Stimulated activated CD4-positive, alpha-beta T cell treated with anti-CD3 and anti-CD28 coated beads, Interleukin-1b, Interleukin-23, amount 100 ng/mL, for 1 hour (primary cell): ENCODE measurements around the gene TRAM2.

Experiments used
- DNase-seq, 2 donors: peaks; one replicate each; pipeline ENCODE4 v3.0.0-alpha.2; 2020; ENCODE audit warnings: low read depth in 2 of 2

The TRAM2 gene

DNA sequence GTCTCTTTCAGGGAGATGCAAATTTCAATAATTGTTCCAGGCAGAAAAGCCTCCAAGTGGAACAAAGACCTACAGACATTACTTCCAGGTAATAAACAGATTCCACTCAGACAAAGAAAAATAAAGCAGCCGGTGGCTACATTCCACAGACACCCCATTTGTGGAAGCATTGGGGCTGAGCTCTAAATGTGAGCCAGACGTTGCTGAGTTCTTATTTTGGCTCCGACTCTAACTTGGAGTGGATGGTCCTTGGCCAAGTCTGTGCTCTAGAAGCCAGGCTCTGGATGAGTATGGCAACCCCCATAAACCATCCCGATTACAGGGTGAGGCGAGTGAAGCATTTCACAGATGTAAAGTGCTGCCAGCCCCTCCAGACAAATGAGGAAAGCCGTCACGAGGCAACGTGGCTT, 6.6 kb downstream of the TRAM2 start:
- no peak for DNase-seq

DNA sequence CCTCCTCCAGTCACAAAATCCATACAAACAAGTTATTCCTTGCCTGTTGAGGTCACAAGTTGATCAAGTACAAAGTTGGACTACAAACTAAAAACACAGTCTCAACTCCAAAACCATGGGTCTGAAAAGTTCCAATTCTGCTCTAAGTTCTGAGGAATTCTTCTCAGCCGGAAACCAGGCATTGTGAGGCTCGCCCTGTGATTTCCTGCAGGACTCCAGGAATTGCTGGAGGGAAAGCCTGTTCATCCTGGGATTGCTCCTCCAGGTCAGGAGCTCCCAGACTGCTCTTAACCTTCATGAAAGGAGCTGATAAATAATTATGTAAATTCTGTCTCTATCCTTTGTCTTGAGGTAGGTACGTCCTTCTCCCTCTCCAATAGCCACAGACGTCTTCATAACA, 8.5 kb downstream of the TRAM2 start:
- DNase-seq: no peak

DNA sequence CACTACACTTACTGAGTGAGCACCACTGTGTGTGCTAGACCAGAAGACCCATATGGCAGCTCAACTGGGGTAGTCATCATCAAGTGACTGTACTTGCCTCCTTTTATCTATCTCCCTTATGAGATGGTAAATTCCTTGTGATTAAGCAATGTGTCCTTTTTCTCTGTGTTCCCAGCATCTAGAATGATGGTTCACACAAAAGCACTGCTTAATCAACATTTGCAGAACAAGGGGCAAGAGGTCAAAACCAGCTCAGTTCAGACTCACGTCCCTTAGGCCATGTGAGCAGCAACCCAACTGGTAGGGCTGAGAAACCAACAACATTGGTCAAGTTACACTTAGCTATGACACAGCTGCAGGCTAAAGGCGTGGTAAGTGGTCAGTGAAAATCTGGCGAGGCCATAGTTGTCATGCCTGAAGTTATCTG, 10.0 kb downstream of the TRAM2 start:
- DNase-seq: no peak

DNA sequence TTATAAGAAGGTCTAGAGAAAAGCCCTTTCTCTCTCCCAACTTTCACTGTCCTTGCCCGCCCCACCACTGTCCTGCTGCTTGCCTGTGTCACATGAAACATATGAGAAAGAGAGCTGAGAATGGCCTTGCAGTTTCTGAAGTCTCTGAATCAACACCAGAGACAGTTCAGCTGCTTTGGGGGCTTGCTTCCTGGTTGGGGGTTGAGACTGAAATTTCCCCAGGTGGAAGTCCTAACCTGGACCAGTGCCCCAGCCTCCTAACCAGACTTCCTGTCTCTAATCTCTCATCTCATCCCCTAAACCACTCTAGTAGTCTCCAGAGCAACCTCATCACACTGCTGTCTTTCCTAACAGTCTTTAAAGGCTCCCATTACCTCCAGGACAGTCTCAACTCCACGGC, 10.7 kb downstream of the TRAM2 start:
- no peak for DNase-seq

DNA sequence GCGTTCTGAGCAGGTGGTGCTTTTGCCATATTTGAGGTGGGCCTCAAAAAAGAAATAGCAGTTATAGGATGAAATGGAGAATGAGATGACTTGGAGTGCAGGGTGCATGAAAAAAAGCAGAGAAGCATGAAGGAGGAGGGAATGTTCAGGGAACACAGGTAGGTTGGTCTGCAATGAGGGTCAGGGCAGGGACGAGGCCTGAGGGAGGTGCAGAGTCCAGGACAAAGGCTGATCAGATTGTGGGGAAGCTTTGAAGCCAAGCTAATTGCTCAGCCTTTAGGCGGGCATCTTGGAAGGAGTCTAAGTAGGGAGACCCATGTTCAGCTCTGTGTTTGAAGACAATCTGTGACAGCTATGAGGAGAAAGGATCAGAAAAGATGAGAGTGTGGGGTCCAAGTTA, 12.0 kb downstream of the TRAM2 start:
- no peak for DNase-seq

DNA sequence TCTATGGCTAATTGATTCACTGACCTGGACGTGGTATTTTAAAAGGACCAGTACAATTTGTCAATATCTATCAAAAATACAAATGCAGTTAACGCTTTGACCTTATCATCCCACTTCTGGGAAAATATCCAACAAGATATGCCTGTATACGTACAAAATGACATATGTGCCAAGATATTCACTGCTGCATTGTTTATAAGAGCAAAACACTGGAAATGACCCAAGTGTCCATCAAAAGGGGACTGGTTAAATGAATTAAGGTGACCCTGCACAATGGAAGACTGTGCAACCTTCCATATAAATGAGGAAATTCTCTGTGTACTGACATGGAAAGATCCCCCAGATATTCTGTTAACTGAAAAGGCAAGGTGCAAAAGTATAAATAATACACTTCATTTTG, 13.9 kb downstream of the TRAM2 start:
- DNase-seq: no peak

DNA sequence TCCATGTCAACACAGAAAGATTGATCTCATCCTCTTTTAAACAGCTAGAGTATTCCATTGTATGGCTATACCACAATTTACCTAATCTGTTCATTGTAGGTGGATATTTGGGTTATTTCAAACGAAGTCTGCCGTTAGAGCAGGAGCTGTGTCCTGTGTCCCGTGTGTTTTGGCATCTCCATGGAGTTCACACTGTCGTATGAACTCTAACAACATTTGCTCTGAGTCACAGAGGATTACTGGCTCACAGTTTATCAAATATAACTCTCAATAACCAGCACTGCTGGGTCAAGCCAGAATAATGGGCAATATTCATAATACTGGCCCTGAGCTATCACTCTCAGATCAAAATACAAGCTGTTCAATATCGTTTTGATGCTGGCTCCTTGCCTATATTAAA, 16.4 kb downstream of the TRAM2 start:
- no peak for DNase-seq

DNA sequence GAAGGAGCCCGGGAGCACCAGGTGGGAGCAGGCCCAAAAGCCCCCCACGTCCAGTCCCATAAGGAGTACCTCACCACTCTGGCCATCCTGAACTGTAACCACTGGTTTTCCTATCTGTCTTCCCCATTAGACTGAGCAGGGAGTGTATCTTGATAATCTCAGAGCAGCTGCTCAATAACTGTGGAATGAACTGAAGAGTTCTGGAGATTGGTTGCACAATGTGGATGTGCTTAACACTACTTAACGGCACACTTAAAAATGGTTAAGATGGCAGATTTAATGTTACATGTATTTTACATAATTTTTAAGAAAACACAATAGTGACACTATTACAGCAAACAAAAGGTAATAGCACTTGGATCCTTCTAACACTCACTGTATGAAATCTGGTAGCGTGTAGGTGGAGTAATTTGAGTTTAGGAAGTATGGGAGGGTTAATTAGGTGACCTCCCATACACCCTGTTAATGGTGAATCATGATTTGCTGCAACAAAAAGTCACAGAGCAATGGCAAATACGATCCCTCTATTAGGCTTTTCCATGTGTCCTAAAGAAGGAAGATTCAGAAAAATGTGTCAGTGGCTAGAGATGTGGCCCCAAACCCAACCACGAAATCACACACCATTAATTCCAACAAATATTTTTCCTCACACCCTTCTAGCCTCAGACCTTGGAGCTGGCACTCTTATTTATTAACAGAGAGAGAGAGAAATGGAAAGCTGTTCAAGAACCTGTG, 18.4 kb downstream of the TRAM2 start:
- no peak for DNase-seq

DNA sequence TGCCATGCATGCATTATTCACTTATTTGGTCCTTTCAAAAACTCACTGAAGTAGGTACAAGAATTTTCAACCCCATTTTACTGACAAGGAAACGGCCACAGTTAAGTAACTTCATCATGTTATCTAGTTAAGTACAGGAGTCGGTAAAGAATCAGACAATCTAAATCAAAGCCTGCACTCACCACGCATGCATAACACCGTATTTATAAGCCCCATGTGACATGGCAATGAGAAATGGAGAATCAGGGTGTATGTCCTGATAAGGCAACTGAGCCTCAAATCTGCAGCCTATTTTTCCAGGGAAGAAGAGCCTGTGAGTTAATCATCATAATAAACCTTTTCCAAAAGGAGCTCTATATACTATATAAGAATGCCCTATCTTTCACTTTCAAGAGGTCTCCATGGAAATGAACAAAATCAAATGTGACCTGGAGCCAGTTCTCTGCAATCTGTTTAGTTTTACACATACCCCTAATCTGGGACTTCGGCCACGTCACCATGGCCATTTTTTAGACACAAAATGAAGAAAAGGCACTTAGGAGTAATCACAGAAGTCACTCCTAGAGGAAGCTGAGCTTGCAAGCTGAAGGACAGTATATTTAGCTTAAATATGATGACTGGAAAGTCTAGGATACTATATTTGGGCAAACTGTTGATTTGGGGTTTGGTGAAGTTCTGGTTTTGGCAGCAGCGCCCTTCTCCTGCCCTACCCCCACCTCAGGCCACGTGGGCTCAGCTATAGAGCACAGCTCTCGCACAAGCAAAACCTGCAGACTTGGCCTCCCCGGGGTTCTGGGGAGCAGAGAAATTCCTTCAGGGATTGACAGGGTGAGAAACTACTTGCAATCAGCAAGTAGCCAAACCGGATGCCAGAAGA, 19.2 kb downstream of the TRAM2 start:
- DNase-seq: no peak

DNA sequence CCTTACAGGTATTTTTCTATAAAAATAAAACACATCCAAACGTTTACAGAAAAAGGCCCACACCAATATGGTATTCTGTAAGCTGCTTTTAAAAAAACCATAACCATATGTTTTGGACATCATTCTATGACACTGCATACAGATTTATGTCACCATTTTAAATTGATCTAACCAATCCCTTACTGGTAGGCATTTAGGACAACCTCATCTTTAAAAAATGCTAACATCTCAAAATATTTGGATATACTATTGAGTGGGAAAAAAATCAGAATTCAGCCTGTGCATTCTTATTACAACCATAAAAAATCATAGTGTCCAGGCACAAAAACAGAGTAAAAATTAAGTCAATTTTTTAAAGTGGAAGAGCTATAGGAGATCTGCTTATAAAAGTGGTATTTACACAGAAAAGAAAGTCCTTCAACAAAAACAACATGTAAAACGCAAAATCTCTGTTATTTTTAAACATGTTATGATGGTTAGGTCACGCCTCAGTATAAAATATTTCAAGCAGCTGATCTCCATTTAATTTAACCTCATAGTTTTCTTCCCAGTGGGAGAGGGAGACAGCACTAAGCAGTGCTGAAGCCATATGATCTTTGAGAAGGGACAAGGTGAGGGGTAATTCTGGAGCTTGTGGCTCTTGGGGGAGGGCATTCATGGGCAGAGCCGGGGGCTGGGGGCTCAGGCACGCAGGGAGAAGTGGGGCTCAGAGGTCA, 21.2 kb downstream of the TRAM2 start:
- no peak for DNase-seq

DNA sequence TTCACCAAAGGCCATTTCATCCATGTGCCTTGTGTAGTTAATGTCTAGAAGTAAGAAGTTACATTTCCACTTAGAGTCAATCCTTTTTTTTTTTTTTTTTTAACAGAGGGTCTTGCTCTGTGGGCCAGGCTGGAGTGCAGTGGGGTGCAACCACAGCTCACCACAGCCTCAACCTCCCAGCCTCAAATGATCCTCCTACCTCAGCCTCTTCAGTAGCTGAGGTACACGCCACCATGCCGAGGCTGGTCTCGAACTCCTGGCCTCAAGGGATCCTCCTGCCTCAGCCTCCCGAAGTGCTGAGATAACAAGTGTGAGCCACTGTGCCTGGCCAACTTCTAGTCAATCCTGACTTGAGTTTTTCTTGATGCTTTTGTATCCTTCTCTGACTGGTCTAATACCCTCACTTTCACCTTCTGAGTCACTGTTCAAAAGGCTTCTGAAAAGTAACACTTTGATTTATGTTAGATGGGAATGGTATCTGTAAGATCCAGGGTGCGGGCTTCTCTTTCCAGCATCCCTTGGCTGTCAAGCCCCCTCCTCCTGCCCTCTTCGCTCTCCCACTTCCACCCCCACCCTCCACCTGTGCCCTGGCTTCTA, 22.1 kb downstream of the TRAM2 start:
- no peak for DNase-seq

DNA sequence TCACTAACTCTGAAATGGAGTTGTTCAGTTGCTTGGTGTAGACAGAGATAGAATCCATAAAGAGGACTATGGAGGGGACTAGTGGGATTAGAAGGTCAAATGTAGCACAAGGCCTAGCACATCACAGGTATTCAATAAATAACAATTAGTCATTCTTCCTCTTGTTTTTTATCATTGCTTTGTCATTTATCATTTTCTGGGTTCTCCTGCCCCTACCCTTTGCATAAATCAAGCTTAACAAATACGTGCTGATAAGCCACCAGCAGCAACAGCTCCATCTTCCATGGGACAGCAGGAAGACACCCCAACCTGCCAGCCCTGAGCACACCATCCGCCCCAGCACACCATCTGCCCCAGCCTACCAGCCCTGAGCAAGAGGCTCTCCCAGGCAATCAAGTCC, 23.1 kb downstream of the TRAM2 start:
- DNase-seq: no peak

DNA sequence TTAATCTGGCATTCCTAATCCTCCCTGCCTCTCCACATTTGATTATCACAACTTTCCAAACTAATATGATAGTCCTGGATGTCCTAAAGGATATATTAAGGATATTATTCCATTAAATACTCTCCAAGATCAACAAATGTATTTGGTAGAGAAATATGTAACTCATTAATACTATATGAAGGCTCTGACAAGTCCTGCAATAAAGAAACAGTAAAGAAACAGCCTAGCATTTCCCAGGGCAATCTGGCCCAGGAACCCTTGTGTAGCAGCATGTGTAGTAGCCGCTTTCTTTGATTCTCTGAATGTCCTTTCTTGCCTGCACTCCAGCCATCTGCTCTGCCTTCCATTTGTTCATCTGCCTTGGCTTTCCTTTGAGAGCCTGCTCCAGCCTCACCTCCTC, 23.7 kb downstream of the TRAM2 start:
- DNase-seq: no peak

DNA sequence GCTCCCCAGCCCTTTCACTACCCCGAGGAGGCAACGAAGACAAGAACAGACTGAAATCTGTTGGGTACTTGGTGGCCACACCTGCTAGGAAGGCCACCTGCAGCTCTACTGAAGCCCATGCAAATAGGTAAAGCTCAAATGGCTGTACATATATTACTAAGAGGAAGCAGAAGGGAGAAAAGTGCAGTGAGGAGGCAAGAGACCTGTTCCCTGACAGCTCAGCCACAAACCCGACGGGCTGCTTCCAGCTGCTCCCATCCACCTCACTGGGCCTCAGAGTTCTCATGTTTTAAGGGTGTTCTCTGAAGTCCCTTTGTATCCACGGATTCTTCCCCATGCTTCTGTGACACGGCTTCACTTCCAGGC, 24.6 kb downstream of the TRAM2 start:
- DNase-seq: no peak

DNA sequence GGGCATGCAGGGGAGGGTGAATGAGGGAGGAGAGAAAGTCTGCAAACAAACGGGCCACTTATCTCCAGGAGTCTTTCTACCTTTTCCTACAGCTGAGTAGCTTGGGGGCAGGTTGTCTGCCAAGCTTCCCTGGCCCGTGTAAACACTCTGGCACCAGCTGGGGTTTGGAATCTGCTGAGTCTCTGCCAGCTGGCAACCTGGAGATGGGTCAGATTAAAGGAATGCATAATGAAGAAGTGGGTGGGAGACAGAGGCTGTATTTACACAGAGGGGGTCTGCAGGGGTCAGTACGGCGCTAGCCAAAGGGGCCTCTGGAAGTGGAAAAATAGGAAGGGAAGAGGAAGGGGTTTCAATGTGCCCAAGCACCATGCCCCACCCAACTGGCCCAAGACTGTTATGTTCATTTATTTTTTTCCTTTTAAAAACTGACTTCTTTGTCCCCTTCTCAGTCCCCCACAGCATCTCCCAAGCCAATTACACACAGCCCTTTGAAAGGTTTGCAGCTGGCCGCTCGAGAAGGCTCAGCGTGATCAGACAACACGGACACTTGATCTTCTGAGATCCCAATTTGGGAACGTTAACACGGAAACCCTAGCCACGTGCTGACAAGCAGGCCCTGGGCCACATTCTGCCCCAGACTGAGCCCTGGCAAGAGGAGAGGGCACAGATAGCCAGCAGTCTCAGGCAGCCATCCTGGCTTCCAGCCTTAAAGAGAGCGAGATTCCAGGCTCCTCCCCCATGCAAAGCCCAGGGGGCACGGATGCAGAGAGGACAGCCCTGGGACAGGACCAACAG, 25.2 kb downstream of the TRAM2 start:
- DNase-seq: no peak

DNA sequence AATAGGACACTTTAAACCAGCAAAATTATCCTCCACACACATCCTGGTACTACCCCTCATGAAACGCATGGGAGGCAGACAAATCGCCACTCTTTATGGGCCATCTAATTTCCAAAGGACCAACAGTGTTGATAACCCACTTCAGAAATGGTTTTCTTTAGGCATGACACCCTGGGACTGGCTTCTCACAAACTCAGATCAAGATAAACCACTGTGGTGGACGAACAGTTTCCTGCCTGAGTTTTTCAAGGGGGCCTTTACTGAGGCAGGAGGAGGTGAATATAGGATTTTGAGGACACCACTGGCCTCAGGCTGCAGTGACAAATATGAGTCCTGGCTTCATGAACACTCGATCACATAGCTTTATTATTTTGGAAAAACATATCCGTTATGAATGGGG, 26.0 kb downstream of the TRAM2 start:
- no peak for DNase-seq

DNA sequence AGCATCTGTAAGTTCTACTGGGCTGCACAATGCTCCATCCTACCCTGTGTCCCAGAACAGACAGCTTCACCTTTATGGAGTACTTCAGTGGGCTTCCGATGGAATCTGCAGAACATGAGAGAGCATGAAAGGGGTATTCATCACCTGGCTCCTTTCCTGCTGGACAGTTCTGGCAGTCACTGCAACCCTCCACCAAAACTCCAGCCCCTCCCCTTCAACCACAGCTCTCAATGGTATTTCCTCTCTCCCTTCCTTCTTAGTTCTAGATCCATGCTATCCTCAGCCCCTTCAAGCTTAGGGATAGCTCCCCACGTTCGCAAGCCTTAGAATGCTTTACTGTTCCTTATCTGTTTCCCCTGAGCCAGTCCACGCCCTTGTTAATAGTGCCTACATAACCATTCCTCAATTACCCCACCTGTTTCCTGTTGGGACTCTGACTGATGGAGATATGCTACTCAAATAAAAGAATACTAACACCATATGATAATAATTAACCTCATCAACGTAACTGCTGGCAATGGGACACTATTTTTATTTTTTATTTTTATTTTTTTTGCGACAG, 26.8 kb downstream of the TRAM2 start:
- no peak for DNase-seq

DNA sequence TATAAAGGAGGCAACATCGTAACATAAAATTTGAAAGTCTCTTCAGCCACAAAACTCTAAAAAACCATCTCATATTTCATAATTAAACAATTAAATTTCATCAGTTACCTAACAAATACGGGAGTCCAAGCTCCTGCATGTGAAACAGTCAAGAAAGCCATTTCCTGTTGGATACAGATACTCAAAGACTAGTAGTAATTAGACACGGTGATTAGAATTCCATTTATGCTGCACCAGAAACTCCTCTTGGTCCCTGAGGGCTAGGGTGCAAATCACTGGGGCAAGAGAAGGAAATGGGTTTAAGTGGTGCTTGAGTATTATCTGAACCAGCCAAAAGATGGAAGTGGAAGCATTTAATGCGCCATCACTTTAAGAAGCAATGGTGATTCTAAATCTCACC, 27.4 kb downstream of the TRAM2 start:
- no peak for DNase-seq

DNA sequence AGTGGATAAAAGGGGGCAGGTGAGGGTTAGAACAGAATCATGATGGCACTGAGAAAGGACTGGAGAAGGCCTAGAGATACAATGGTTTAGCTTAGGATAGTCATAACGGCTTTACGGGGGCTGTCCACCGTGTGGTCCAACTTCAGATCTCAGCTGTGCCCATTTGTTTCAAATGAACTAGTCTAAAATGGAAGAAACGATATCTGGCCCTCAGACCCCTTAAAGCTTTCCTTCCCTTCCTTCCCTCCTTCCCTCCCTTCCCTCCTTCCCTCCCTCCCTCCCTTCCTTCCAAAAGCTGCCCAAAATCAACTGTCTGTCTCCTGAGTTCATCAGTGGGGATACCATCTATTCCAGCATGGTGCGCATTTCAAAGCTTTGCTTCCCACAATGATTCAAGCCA, 27.9 kb downstream of the TRAM2 start:
- DNase-seq: no peak

DNA sequence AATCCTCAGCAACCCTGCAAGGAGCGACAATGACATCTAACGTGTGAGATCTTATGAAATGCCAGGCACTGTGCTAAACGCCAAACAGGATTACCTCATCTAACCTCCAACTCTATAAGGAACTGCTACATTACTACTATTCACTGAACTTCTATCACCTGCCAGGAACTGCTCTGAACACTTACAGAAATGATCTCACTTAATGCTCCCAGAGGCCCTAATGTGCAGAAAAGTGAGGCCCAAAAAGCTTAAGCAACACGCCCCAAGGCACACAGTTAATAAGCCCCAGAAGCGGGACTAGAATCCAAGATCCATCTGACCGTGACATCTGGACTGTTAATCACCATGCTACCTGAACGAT, 28.5 kb downstream of the TRAM2 start:
- no peak for DNase-seq

DNA sequence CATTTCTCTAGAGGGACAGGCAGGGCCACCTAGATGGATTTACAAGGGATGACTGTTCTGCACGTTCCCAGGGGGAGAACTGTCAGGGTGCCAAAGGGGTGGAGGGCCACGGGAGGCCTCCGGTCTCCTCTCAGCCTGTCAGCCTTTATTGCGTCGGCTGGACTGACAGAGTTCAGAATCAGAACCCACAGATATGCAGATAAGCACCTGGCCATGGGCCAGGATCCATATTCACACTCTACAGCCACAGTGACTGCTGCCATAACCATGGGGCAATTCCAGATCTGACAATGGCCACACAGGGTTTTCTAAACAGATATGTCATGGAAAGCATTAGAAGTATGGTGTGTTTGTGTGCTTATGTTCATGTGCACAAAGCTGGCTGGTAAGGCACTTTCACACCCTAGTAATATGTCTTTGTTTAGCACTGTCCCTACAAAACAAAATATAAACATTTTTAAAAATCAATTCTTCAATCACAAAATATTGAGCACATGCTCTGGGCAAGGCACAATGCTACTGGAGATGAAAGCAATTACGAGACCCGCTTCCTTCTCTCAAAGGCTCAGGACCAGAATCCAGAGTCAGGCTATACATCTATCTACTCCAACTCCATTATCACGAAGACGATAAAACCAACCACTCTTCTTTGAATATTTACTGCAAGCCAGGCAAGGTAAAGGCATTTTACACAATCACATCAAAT, 29.1 kb downstream of the TRAM2 start:
- DNase-seq: no peak
